Measurements from ENCODE around the gene ZNF280B.
A peak's percentile ranks its signal among the peaks of the same experiment; 100 is the strongest.
"Not testable (repeated sequence)": the region's sequence is repeated elsewhere in the genome, so short reads cannot be mapped to it uniquely, and the experiment has no call there.

ZNF280B gene

GRCh38 chr22:22534604-22535415 is 26.3 kb upstream of the ZNF280B start:
- no peak for DNase-seq

GRCh38 chr22:22533863-22534262 is 25.3 kb upstream of the ZNF280B start:
- DNase-seq, result no peak

DNA sequence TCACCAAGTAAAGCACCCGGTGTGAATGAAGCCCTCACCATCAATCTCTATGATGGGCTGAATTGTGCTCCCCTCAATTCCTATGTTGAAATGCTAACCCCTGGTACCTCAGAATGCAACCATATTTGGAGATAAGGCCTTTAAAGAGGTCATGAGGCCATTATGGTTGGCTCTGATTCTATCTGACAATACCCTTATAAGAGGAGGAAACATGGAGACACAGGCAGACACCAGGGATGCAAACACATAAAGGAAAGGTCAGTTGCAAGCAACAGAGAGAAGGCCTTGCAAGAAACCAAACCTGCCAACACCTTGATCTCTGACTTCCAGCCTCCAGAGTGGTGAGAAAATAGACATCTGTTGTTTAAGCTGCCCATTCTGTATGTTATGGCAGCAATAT is 24.9 kb upstream of the ZNF280B start:
- DNase-seq, result no peak

DNA sequence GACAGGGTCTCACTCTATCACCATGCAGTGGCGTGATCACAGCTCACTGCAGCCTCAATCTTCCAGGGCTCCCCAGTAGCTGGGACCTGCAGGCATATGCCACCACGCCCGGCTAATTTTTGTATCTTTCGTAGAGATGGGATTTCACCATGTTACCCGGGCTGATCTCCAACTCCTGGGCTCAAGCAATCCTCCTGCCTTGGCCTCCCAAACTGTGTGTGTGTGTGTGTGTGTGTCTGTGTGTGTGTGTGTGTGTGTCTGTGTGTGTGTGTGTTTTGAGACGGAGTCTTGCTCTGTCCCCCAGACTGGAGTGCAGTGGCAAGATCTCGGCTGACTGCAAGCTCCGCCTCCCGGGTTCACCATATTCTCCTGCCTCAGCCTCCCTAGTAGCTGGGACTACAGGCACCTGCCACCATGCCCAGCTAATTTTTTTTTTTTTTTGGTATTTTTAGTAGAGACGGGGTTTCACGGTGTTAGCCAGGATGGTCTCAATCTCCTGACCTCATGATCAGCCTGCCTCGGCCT is 24.1 kb upstream of the ZNF280B start:
- DNase-seq, result not testable (repeated sequence)

DNA sequence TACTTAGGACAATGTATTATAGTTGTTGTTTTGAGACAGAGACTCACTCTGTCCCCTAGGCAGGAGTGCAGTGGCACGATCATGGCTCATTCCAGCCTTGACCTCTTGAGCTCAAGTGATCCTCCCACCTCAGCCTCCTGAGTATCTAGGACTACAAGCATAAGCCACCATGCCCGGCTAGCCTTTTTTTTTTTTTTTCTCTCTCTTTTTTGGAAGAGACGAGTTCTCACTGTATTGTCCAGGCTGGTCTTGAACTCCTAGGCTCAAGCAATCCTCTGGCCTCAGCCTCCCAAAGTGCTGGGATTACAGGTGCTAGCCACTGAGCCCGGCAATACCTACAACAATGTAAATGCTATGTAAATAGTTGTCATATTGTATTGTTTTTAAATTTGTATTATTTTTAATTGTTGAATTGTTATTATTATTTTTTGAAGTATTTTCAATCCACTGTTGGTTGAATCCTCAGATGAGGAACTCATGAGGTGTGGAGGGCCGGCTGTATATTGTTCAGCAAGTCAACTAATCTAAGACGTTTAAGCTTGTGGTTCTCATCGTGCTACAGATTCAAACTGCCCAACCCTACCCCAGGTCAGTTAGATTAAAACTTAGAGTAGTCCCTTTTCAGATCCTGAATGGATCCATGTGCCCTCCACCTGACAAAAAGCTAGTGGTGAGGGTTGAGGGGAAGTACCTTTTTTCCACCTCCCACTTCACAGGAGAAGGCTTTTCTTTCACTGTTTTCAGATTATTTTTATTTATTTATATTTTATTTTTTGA is 23.4 kb upstream of the ZNF280B start:
- DNase-seq, result no peak

GRCh38 chr22:22528780-22529179 is 20.2 kb upstream of the ZNF280B start:
- no peak for DNase-seq

DNA sequence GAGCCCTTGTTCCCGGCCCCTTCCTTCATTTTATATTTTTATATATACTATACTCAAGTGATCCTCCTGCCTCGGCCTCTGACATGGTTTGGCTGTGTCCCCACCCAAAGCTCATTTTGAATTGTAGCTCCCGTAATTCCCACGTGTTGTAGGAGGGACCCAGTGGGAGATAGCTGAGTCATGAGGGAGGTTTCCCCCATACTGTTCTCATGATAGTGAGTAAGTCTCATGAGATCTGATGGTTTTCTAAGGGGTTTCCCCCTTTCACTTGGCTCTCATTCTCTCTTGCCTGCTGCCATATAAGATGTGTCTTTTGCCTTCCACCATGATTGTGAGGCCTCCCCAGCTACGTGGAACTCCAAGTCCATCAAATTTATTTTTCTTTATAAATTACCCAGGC is 18.8 kb upstream of the ZNF280B start:
- DNase-seq, result peak; percentile 10 to 17

- DNase-seq, result no peak
Measured at GRCh38 chr22:22526125-22526912, 17.8 kb upstream of the ZNF280B start.

GRCh38 chr22:22523494-22523893 is 15.0 kb upstream of the ZNF280B start:
- no peak for DNase-seq

DNA sequence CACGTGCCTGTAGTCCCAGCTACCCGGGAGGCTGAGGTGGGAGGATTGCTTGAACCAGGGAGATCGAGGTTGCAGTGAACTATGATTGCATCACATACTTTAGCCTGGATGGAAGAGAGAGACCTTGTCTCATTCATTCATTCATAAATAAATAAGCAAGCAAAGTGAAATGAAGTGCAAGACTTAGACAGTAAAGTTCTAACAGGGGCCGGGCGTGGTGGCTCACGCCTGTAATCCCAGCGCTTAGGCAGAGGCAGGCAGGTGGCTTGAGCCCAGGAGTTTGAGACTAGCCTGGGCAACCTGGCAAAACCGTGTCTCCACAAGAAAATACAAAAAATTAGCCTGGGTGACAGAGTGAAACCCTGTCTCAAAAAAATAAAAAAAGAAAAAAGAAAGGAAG is 13.1 kb upstream of the ZNF280B start:
- no peak for DNase-seq

GRCh38 chr22:22520667-22521602 is 12.4 kb upstream of the ZNF280B start:
- no peak for DNase-seq

GRCh38 chr22:22520020-22520656 is 11.6 kb upstream of the ZNF280B start, which contains the start of gene ZNF280A:
Gene ZNF280A (minus strand): TSS chr22:22520270. CDS start chr22:22515630, 4,640 bp downstream.
- no peak for DNase-seq

DNA sequence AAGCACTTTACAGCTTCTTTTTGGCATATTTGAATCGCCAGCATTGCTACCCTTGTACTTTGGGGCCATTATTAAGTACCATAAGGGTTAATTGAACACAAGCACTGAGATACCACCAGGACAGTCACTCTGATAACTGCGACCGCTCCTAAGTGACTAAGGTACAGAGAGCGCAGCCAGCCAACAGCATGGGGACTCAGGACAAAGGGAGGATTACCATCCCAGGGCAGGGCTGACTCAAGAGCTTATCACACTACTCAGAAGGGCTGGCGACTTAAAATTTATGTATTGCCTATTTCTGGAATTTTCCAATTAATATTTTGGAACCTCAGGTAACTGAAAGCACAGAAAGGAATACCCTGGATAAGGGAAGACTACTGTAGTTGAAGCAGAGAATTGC is 11.0 kb upstream of the ZNF280B start:
- DNase-seq, result no peak

- no peak for DNase-seq
Measured at GRCh38 chr22:22516992-22517391, 8.4 kb upstream of the ZNF280B start.

DNA sequence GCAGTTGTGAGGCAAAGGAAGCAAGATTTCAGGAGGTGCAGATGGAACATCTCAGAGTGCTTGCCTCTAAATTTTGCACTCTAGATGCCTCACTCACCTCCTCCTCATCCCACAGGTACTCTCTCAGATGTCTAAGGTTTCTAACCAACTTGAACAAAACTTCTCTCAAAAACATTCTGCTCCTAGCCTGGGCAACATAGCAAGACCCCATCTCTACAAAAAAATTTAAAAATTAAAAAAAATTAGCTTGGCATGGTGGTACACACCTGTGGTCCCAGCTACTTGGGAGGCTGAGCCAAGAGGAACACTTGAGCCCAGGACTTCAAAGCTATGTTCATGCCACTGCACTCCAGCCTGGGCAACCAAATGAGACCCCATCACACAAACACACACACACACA is 7.3 kb upstream of the ZNF280B start:
- no peak for DNase-seq

DNA sequence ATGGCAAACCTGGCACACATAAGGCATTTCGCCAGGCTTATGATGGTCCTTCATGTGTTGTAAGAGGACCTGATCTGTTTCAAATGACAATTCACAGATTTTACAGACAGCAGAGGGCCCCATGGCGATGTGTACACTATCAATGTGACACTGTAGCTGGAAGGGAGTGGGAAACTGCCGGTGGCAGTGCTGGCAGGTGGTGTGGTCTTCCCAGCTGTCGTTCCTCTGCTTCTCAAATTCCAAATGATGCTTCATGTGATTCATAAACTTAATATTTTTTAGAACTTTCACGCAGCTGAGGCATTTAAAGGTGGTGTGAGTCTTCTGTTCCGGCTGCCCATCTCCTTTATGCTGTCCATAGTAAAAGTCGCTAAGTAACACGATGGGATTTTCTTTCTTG is 5.9 kb upstream of the ZNF280B start:
- DNase-seq, result not testable (repeated sequence)

DNA sequence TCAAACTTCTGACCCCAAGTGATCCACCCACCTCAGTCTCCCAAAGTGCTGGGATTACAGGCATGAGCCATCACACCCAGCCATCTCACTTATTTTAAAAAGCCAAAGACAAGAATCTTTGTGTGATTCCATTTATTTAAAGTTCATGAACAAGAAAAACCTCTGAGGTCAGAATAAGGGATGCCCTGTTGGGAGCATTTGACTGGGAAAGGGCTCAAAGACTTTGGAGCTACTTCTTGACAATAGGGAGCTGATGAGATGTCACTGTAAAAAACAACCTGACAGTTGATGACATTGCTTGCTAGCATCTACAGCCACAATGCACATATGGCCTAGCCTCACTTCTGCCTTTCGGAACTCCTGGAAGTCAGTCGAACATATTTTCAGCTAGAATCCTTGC is 5.1 kb upstream of the ZNF280B start:
- no peak for DNase-seq

DNA sequence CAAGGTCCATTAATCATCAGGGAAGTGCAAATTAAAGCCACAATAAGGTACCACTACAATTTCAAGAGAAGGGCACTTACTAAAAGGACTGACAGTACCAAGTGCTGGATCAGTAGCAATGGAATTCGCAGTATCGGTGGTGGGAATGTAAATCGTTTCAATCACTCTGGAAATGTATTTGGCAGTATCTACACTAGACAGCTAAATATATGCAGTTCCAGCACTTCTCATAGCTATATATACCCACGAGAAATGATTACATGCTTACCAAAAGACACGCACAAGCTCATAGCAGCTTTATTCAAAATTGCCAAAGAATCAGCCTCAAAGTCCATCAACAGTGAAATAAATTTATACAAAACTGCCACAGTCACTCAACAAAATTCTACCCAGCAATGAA is 4.4 kb upstream of the ZNF280B start:
- no peak for DNase-seq

- DNase-seq, result not testable (repeated sequence)
Measured at GRCh38 chr22:22510833-22511232, 2.3 kb upstream of the ZNF280B start.

DNA sequence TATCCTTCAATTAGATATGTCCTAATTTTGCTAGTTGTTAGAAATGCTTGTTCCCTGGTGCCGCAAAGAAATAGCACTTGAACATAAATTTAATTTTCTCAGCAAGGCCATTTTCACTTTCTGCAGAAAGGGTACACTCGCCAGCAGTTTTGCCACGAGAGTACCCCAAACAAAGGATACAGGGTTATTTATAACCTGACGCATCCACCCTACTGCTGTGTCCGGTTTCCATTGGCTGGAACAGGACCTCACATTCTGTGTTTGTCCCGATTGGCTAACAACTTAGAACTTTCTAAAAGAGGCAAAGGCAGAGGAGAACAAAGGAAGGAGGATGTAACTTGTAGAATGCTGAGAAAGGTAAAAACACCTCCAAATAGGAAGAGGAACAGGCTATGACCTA is 1.4 kb upstream of the ZNF280B start:
- DNase-seq, result not testable (repeated sequence)

- no peak for DNase-seq
Measured at GRCh38 chr22:22507743-22508273, 734 bp downstream of the ZNF280B start.

Measured in inflammatory macrophage (primary cell).